NCI-H226 (cell line): ENCODE data around the gene PDE6B.
"Not testable (repeated sequence)": the region's sequence is repeated elsewhere in the genome, so short reads cannot be mapped to it uniquely, and the experiment has no call there.

Experiments
- DNase-seq: peaks from one replicate; pipeline ENCODE4 v3.0.0-alpha.2; 2015

The PDE6B gene

DNA sequence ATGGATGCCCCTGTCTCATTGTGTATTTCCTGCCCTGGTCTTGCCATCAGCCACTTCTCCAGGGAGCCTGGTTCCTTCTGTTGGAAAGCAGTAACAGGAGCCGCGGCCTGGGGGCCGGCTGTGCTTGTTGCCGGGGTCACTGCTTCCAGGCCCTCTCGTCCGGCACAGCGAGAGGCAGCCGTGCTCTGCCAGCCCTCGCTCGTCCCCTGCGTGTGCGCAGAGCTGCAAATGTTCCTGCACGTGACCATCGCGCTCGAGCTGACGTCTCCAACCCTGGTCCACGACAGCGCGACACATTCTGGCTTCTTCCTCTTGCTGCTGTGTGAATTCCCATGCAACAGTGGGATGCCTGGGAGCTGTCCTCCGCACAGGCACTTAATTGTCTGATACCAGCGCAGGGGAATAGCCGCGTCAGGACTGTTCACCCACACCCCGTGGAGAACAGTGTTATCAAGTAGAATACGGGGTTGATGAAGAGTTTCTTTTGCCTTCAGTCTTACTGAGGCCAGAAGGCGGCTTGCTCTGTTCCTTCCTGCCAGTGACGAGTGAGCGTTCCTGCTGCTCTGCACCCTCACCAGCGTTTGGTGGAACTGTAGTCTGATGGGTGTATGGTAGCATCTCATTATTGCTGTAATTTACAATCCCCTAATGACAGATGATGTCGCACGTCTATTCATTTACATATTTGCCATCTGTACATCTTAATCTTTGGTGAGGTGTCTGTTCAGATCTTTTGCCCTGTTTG is 12.3 kb downstream of the PDE6B start:
- DNase-seq: no peak

DNA sequence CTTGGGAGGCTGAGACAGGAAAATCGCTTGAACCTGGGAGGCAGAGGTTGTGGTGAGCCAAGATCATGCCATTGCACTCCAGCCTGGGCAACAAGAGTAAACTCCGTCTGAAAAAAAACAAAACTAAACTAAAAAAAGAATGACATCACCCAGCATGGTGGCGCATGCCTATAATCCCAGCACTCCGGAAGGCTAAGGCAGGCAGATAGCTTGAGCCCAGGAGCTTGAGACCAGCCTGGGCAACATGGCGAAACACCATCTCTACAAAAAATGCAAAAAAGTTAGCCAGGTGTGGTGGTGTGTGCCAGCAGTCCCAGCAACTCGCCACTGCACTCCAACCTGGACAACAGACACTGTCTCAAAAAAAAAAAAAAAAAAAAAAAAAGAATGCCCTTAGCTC is 17.0 kb downstream of the PDE6B start:
- DNase-seq: not testable (repeated sequence)

DNA sequence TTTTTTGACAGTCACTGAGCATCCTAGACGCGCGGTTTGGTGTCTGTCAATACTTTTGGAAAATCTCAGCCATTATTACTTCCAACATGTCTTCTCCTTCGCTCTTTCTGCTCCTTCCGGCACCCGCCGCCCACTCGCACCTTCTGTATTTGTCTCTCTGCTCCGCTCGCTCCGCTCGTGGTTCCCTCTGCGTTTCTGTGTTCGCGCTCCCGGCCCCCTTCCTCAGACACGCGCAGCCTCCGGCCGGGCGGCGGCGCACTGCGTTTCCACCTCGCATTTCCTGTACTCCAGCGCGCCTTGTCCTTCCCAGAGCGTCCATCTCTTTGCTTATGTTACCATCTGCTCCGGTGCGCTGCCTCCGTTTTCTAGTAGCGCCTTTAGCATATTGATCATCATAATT is 21.1 kb downstream of the PDE6B start:
- DNase-seq: no peak

DNA sequence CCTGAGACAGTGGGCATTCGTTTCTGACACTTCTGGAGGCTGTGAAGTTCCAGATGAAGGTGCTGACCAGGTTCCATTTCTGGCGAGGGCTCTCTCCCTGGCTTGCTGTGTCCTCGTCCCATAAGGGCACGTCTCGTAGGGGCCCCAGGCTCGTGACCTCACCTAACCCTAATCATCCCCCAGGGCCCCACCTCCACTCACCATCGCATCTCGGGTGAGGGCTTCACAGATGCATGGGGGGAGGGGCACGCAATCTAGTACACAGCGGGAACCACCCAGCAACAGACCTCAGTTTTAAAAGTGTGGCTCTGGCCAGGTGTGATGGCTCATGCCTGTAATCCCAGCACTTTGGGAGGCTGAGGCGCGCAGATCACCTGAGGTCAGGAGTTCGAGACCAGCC is 22.1 kb downstream of the PDE6B start:
- DNase-seq: no peak

DNA sequence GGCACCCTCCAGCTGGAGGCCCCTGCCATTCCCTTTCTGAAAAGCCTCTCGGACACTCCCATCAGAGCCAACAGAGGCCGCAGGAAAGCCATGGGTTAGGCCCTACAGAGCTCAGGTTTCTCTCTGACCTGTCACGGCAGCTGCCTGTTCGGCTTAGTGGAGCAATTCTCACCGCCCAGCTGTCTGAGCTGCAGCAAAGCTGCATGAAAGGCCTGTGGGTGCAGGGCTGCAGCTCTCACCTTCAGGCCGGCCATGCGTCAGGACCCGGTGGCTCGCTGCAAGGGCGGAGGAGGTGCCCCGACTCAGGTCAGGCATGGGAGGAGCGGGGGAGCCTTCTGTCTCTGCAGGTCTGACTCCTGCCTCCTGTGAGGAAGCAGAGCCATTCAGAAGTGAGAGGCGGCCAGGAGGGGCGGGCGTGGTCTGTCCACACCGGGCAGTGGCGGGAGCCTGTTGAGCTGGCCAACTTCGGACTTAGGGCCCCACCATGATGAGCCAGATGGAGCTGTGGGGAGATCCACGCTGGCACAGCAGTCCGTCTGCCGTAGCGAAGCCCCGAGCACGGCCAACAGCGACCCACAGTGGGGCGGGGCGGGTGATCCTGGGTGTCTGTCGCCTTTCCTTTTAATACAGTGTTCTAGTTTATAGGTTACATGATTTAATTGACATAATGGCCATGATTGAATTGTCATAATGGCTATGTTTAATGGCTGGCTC is 23.4 kb downstream of the PDE6B start:
- DNase-seq: no peak

DNA sequence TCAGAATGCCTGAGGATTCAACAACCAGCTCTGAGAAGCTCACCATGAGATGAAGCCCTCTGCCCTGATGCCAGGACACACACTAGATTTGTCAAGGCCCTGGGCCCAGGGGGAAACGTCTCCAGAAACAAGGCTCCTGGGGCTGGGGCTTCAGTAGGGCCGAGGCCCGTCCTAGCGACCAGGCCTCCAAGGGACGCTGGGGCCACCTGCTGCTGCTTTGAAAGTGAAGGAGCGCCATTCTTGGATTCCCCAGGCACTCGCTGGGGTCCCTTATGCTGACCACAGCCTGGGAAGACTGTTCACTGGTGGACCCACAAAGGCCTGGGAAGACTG is 23.9 kb downstream of the PDE6B start:
- no peak for DNase-seq

DNA sequence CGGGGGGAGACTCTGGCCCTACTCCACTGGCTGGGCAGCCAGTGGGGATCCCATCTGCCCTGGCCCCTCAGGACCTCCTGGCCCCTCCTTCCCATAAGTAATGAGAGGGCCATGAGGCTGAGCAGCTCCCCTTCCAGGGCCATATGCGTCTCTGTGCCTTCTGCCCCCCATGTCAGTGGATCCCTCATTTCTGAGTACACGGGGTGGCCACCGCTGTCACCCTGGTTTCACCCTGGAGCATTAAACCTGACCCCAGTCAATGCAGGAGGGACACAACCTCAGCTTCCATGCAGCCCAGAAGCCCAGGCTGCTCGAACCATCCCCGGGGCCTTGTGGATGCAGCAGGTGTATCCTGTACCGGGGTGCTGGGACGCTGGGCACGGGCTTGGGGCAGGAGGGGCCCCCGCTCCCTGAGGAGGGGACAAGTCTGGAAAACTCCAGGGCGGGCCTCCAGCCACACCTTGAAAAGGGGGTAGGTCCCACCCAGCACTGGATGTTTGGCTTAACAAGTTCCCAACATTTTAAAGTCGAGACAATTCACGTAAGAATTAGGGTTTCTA is 24.5 kb downstream of the PDE6B start:
- DNase-seq: no peak

DNA sequence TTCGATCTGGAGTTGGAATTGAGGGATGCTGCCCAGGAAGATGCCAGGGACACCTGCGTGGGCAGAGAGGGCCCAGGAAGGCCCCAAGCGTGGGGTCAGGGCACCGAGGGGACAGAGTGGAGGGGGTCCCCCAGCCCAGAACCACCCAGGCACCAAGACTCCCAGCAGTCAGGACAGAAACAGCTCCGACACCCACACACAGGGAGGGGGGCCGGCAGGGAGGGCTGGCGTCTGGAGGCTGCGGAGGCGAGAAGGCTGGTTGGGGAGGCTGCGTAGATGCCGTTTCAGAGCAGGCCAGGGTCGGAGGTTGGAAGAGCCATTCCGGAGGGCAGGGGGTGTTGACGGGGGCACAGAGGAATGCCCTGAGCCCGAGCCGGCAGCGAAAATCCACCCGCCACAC is 25.1 kb downstream of the PDE6B start:
- no peak for DNase-seq

DNA sequence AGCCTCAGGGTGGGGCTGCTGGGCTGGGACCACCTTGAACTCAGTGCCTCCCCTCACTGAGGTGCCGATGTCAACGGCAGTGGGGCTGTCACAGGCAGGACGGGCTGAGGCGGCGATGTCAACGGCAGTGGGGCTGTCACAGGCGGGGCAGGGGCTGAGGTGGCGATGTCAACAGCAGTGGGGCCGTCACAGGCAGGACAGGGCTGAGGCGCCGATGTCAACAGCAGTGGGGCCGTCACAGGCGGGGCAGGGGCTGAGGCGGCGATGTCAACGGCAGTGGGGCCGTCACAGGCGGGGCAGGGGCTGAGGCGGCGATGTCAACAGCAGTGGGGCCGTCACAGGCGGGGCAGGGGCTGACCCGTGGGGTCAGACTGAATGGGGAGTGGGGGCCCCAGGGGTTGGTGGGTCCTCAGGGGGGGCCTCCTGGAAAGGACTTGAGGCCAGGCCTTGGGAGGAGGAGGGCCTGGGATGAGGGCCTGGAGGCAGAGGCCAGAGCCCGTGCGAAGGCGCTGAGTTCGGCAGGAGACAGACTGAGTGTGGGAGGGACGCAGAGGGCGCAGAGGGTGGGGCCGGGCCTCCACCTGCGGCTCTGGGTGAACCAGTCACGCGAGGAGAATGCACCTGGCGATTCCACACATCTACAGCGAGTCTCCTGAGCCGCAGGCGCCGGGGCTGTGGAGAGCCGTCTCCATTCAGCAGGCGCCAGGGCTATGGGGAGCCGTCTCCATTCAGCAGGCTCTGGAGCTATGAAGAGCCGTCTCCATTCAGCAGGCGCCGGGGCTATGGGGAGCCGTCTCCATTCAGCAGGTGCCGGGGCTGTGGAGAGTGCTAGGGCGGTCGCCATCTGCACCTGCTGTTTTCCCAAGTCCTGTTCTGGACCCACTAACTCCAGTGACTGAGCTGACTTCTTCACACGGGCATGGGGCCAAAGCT is 25.8 kb downstream of the PDE6B start:
- DNase-seq: no peak

DNA sequence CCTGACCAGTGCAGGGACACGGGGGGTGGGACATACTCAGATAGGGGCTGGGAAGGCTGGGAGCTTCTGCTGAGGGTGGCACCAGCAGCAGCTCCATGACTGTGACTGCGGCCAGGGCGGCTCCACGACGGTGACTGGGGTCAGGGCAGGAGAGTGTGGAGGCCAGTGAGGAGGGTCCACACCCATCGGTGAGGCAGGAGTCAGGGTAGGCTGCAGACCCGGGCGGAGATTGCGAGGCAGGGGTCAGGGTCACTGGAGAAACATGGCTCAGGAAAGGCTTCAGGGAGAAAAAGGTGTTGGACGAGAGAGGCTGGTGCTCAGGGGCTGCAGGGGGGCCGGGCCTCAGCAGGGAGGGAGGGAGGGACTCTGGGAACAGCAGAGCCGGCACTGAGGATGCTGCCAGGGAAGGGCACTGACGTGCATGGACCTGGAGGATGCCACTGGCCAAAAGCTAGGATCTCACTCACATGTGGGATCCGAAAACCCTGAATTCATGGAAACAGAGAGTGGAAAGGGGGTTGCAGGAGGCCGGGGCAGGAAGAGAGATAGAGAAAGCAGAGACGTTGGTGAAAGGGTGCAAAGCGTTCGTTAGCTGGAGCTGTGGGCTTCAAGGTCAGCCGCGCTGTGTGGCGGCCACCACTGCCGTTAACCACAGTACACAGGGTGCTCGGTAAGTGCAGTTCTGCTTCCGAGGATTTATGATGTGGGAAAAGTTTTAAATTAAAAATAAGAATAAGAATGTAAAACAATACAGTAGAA is 26.7 kb downstream of the PDE6B start:
- no peak for DNase-seq

DNA sequence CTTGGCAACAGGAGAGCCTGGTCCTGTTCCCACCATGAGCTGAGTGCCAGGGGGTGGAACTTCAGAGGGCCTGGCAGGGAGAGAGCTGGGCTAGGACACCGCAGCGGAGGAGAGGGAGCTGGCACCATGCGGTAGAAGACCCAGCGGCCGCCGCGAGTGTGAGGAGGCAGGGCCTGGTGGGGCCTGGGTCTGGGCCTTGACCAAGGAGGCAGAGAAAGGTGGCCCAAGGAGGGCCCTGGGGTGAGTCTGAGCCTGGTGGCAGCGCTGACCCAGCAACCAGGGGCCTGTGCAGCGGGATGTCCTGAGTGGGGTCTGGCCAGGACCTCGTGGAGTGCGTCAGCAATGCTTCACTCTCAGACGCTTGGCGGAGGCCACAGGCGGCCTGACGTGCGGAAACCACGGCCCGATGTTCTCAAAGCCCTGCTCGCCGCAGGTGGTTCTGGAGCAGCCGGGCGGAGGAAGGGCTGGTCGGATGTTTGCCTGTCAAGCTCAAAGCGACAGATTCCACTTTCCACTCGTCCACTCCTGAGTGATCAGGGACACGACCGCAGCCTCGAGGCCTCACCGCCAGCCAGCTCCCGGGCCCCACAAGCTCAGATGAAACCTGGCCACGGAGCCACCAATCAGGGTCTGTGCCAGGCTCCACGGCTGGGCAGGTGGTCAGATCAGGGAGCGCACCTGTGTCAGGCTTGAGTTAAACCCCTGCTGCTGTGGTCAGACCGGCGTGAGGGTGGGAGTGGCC is 27.9 kb downstream of the PDE6B start:
- DNase-seq: no peak

DNA sequence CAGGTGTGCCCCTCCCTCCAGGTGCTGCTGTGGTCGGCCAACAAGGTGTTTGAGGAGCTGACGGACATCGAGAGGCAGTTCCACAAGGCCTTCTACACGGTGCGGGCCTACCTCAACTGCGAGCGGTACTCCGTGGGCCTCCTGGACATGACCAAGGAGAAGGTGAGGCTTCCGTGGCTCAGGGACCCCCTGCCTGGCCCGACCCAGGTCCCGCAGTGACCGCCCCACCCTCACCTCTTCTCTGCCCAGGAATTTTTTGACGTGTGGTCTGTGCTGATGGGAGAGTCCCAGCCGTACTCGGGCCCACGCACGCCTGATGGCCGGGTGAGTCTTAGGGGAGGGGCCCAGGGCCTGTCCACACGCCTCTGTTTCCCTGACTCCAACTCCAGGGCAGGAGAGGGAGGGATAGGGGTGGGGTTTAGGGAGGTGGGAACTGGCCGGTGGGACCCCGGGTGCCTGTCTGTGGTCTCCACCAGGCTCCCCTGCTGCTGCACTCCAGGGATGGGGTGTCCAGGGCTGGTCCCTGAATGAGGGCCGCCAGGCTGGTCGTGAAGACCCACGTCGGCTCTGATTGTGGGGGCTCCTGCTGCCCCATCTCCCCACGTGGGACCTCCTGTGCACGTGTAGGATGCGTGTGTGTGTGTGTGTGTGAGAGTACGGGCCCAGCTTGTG is 28.6 kb downstream of the PDE6B start:
- no peak for DNase-seq

DNA sequence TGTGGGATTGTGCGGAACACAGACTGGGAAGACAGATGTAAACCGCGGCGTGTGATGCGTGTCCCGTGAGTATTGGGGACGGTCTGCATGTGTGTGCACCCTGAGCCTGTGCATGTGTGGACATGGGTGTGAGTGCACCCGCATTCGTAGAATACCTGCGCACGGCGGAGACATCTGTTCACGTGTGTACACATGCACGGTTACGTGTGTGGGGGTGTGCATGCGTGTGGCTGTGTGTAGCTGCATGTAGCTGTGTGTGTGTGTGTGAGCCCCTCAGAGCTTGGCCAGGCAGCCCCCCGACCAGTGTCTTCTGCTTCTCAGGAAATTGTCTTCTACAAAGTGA is 29.1 kb downstream of the PDE6B start:
- DNase-seq: no peak

DNA sequence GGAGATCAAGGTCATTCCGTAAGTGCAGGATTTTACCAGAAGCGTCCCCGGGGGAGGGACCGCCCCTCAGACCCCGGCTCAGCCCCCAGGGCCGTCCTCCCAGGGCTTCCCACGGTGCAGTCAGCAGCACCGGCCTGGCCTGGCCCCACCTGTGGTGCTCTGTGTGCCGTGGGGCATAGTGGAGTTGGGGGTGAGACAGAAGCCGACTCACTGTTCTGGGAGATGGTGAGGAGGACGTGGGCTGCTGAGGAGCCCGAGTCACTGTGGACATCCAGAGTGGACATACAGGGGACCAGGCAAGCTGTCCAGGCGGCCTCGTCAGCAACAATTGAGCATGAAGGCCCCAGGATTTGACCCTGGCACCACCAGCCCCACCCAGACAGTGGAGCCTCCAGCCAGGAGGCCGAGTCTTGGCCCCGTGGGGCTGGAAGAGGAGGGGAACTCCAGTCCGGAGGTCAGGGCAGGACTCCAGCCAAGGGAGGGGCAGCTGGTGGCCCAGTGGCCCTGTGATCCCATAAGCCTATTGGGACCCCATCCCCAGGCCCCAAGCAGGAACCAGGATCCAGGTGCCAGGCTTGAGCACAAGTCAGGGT is 29.6 kb downstream of the PDE6B start:
- DNase-seq: no peak

DNA sequence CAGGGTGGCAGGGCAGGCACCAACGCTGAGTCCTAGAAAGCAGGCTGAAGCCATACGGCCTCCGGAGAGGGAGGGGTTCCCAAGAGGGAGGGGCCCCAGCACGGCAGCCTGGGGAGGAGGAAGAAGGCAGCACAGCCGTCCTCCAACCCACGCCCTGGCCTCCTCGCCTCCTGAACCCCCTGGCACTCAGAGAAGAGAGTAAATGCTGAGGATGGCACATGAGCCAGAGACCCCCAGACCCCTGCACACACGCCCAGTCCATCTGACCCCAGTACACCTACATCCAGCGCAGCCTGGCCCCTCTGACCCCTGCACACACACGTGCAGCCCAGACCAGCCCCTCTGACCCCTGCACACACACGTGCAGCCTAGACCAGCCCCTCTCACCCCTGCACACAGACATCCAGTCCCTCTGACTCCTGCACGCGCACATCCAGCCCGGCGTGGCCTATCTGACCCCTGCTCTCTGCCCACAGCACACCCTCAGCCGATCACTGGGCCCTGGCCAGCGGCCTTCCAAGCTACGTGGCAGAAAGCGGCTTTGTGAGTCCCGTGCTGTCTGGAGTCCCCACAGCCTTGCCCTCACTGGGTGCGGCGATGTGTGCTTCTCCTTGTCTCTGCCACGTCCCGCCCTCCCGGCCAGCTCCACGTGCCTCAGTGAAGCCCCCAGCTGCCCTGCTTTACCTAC is 30.2 kb downstream of the PDE6B start:
- no peak for DNase-seq

DNA sequence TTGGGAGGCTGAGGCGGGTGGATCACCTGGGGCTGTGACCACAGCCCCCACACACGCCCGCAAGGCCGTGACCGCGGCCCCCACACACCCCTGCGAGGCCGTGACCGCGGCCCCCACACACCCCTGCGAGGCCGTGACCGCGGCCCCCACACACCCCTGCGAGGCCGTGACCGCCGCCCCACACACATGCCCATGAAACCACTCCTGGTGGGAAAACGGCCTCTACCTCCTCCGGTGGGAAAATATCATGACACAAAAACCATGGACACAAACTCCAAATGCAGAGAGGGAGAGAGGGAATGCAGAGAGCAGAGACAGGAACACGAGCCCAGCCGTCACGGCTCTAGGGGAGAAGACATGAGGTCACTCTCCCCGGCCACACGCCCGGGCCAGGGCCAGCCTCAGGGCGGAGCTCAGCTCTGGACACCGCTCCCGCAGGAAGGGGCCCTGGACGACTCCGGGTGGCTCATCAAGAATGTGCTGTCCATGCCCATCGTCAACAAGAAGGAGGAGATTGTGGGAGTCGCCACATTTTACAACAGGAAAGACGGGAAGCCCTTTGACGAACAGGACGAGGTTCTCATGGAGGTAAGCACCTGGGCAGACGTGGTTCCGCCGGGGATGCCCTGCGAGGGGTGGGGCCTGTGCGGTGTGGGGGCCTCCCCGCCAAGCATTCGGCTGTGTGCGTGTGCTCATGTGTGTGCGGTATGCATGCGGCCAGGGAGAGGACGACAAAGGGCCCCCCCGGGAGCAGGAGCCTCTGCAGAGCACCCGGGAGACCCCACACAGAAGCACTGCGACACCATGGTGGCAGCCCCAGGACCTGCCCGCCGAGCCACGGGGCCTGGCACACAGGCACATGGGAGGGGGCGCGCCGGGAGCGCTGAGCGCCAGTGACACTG is 31.3 kb downstream of the PDE6B start:
- no peak for DNase-seq

DNA sequence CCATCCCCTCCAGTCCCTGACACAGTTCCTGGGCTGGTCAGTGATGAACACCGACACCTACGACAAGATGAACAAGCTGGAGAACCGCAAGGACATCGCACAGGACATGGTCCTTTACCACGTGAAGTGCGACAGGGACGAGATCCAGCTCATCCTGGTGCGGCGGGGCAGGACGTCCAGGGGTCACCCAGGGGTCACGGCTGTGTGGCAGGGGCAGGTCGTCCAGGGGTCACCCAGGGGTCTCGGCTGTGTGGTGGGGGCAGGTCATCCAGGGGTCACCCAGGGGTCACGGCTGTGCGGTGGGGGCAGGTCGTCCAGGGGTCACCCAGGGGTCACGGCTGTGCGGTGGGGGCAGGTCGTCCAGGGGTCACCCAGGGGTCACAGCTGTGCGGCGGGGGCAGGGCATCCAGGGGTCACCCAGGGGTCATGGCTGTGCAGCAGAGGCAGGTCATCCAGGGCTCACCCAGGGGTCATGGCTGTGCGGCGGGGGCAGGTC is 32.0 kb downstream of the PDE6B start:
- no peak for DNase-seq

DNA sequence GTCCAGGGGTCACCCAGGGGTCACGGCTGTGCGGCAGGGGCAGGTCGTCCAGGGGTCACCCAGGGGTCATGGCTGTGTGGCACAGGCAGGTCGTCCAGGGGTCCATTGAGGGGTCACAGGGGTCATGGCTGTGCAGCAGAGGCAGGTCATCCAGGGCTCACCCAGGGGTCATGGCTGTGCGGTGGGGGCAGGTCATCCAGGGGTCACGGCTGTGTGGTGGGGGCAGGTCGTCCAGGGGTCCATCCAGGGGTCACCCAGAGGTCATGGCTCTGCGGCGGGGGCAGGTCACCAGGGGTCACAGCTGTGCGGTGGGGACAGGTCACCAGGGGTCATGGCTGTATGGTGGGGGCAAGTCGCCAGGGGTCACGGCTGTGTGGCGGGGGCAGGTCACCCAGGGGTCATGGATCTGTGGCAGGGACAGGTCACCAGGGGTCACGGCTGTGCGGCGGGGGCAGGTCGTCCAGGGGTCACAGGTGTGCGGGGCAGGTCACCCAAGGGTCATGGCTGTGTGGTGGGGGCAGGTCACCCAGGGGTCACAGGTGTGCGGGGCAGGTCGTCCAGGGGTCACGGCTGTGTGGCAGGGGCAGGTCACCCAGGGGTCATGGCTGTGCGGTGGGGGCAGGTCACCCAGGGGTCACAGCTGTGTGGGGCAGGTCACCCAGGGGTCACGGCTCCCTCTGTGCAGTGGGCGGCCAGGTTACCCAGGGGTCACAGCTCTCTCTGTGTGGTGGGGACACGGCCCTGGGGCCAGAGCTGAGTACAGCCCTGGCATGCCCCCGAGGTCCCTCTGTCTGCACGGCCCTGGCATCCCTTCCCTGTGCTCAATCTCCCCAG is 32.7 kb downstream of the PDE6B start:
- no peak for DNase-seq
